ENCODE results near the gene PLA2G4D. TPM values are rescaled to one million over a fixed set of nuclear protein-coding genes. Genes with fewer than 3 reads are reported as not detected.

The PLA2G4D gene
- total RNA-seq, 1 donor from 2014 or later, result not detected

DNA sequence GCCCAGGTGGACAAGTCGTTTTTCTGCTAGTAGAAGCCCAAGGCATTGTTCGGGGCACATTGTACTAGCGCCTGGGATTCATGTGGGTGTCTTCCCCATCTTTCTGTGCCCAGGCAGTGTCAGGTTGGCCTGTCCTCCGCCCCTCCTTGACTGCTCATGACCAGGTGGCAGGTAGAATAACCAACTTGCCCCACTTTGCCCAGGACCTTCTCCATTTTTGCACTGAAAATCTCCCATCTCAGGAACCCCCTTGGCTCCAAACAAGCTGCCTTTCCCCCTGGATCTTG is 33.9 kb downstream of the PLA2G4D start:
- no peaks in the 10 kb centered on the region for H3K36me3 Mint-ChIP-seq (ENCODE audit: unreplicated experiment)
- peaks cover 1% of the 10 kb centered on the region for H3K9me3 Mint-ChIP-seq (ENCODE audit: unreplicated experiment)
- no peaks in the 10 kb centered on the region for H3K27me3 Mint-ChIP-seq (ENCODE audit: unreplicated experiment)
- TF ChIP-seq, protein P1, sequence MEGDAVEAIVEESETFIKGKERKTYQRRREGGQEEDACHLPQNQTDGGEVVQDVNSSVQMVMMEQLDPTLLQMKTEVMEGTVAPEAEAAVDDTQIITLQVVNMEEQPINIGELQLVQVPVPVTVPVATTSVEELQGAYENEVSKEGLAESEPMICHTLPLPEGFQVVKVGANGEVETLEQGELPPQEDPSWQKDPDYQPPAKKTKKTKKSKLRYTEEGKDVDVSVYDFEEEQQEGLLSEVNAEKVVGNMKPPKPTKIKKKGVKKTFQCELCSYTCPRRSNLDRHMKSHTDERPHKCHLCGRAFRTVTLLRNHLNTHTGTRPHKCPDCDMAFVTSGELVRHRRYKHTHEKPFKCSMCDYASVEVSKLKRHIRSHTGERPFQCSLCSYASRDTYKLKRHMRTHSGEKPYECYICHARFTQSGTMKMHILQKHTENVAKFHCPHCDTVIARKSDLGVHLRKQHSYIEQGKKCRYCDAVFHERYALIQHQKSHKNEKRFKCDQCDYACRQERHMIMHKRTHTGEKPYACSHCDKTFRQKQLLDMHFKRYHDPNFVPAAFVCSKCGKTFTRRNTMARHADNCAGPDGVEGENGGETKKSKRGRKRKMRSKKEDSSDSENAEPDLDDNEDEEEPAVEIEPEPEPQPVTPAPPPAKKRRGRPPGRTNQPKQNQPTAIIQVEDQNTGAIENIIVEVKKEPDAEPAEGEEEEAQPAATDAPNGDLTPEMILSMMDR (IDR thresholded peaks at IDR 0.05; ENCODE audit: partially characterized antibody, unreplicated experiment), result no peak
- H3K4me1 Mint-ChIP-seq (ENCODE audit: low read depth, unreplicated experiment), result no peaks in the 10 kb centered on the region
- no peak for DNase-seq
- H3K4me3 Mint-ChIP-seq (ENCODE audit: unreplicated experiment), result no peak overlapping the region
- no peak overlapping the region for H3K27ac Mint-ChIP-seq (ENCODE audit: unreplicated experiment)

DNA sequence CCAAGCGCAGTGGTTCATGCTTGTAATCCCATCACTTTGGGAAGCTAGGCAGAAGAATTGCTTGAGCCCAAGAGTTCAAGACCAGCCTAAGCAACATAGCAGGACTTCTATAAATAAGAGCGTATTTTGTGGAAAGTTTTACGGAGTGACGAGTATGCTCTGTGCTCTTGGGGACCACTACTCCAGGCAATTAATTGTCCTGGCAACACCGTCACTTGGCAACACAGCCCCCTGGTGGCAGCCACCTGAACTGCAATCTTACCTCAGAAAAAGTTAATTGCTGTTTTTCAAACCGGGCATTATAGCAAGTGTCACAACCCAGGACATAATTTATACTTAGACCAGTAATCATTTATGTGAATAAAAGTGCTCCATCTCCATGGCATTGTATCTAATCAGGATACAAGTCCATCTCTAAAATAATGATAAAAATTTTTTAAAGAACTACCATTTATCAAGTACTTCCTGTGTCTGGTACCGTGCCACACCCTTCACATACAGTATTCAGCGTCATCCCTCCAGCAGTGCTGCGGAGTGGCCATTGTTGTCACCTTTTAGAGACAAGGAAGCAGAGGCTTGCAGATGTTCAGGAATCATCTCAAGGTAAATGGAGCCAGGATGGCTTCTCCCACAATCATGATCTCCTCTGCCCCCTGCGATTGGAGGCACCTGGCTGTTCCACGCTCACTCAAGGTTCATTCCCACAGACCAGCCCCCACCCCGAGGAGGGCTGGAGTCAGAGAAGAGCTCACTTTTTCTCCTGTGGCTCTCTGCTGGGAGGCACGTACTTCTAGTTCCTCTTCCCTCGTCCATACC is 34.5 kb downstream of the PLA2G4D start:
- peak; percentile 82 for DNase-seq
- Mint-ChIP-seq H3K27me3 (ENCODE audit: unreplicated experiment) (no peaks in the 10 kb centered on the region), H3K4me1 (ENCODE audit: low read depth, unreplicated experiment) (no peaks in the 10 kb centered on the region), H3K36me3 (ENCODE audit: unreplicated experiment) (no peaks in the 10 kb centered on the region), H3K27ac (ENCODE audit: unreplicated experiment) (no peak overlapping the region), H3K4me3 (ENCODE audit: unreplicated experiment) (no peak overlapping the region), H3K9me3 (ENCODE audit: unreplicated experiment) (peaks cover 1% of the 10 kb centered on the region)
- TF ChIP-seq, protein P1 (IDR thresholded peaks at IDR 0.05; ENCODE audit: partially characterized antibody, unreplicated experiment), result peak; percentile 98

DNA sequence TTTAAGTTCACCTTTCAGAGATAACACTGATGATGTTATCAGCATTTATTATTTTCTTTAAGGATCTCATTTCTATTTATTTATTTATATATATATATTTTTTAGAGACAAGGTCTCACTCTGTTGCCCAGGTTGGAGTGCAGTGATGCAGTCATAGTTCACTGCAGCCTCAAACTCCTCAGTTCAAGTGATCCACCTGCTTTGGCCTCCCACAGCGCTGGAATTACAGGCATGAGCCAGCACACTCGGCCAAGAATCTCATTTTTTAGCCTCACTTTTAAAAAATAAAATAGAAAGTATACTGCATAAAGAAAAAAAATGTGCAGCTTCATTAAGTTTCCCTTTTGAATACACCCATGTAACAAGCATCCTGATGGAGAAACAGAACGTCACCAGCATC is 35.6 kb downstream of the PLA2G4D start:
- H3K9me3 Mint-ChIP-seq (ENCODE audit: unreplicated experiment), result no peaks in the 10 kb centered on the region
- TF ChIP-seq, protein P1 (IDR thresholded peaks at IDR 0.05; ENCODE audit: partially characterized antibody, unreplicated experiment), result no peak
- H3K4me1 Mint-ChIP-seq (ENCODE audit: low read depth, unreplicated experiment), result no peaks in the 10 kb centered on the region

DNA sequence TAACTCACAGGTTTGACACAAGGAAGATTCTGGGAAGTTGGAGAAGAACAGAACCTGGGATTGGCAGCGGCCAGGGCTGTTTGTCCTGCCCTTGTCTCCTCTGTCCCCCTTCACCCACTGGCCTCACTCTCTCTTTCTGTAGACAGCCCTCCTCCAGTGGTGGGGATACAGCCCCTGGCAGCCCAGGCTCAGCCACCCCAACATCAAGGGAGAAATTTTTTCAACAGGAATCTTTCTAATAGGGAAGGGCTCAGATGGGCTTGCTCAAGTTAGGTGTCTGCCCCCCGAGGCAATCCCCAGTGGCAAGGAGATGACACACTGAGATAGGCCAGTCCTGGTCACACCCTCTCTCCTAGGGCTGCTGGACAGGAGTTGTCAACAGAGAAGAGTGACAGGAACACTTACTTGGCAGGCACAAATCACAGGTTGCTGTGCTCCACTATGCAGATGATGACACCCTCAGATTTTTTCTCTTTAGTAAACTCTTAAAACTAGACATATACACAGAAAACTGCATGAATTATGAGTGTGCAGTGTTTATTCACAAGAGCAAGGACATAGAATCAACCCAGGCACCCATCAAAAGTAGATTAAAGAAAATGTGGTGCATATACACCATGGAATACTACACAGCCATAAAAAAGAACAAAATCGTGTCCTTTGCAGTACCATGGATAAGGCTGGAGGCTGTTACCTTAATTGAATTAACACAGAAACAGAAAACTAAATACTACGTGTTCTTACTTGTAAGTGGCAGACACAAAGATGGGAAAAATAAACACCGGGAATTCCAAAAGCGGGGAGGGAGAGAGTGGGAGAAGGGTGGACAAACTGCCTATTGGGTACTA is 36.3 kb downstream of the PLA2G4D start:
- no peak for DNase-seq
- Mint-ChIP-seq H3K9me3 (ENCODE audit: unreplicated experiment) (no peaks in the 10 kb centered on the region), H3K27ac (ENCODE audit: unreplicated experiment) (no peak overlapping the region), H3K27me3 (ENCODE audit: unreplicated experiment) (no peaks in the 10 kb centered on the region), H3K36me3 (ENCODE audit: unreplicated experiment) (no peaks in the 10 kb centered on the region), H3K4me1 (ENCODE audit: low read depth, unreplicated experiment) (no peaks in the 10 kb centered on the region), H3K4me3 (ENCODE audit: unreplicated experiment) (no peak overlapping the region)
- TF ChIP-seq, protein P1 (IDR thresholded peaks at IDR 0.05; ENCODE audit: partially characterized antibody, unreplicated experiment), result no peak

More for the DNA sequence above, 35.6 kb downstream of the PLA2G4D start:
- H3K4me3 Mint-ChIP-seq (ENCODE audit: unreplicated experiment), result no peak overlapping the region
- no peaks in the 10 kb centered on the region for H3K27me3 Mint-ChIP-seq (ENCODE audit: unreplicated experiment)
- no peak overlapping the region for H3K27ac Mint-ChIP-seq (ENCODE audit: unreplicated experiment)
- DNase-seq, result no peak
- H3K36me3 Mint-ChIP-seq (ENCODE audit: unreplicated experiment), result no peaks in the 10 kb centered on the region
